Muscle layer of colon (tissue), 2 donors: Measurements from ENCODE around the gene LIMK1.
A peak's percentile ranks its signal among the peaks of the same experiment; 100 is the strongest.
"Not testable (repeated sequence)": the region's sequence is repeated elsewhere in the genome, so short reads cannot be mapped to it uniquely, and the experiment has no call there.

Source experiments
- H3K27ac ChIP-seq: one replicate; pipeline ENCODE4 v1.7.0; 2013; ENCODE audit warnings: low read depth, mild to moderate bottlenecking, low read length, moderate library complexity
- H3K27me3 ChIP-seq, 2 donors: one replicate each; pipeline ENCODE4 v1.7.0; 2013; ENCODE audit warnings: low read length in 2 of 2, mild to moderate bottlenecking in 2 of 2; ENCODE audit not compliant: insufficient read depth in 2 of 2, control insufficient read depth in 1 of 2
- H3K36me3 ChIP-seq: one replicate; pipeline ENCODE4 v1.7.0; 2013; ENCODE audit warnings: mild to moderate bottlenecking, low read length; ENCODE audit not compliant: insufficient read depth
- H3K4me1 ChIP-seq: one replicate; pipeline ENCODE4 v1.7.0; 2013; ENCODE audit warnings: mild to moderate bottlenecking, low read length; ENCODE audit not compliant: insufficient read depth
- H3K4me3 ChIP-seq, 2 donors: one replicate each; pipeline ENCODE4 v1.7.0; 2013; ENCODE audit warnings: low read length in 2 of 2, low read depth in 1 of 2, mild to moderate bottlenecking in 1 of 2, moderate library complexity in 1 of 2
- H3K9ac ChIP-seq: one replicate; pipeline ENCODE4 v1.7.0; 2013; ENCODE audit warnings: low read length
- H3K9me3 ChIP-seq: one replicate; pipeline ENCODE4 v1.7.0; 2013; ENCODE audit warnings: mild to moderate bottlenecking, low read length
- donor health status: abdominal sarcoma.
- donor health status: Adenocarcinoma of cecum.

LIMK1 gene

GRCh38 chr7:74083117-74083876 is at the start of gene LIMK1:
TSS of gene LIMK1 (plus strand) at chr7:74083804. CDS start at chr7:74083991, 187 bp downstream.
- Histone ChIP-seq H3K4me1 (peaks cover 9% of the 10 kb centered on the region), H3K9ac (no peak within 1 kb of the TSS), H3K36me3 (no peaks in the 10 kb centered on the region), H3K4me3 (peak within 1 kb of the TSS; percentile 42 to 66), H3K9me3 (no peaks in the 10 kb centered on the region), H3K27me3 (no peaks in the 10 kb centered on the region), H3K27ac (peak within 1 kb of the TSS; percentile 58)

DNA sequence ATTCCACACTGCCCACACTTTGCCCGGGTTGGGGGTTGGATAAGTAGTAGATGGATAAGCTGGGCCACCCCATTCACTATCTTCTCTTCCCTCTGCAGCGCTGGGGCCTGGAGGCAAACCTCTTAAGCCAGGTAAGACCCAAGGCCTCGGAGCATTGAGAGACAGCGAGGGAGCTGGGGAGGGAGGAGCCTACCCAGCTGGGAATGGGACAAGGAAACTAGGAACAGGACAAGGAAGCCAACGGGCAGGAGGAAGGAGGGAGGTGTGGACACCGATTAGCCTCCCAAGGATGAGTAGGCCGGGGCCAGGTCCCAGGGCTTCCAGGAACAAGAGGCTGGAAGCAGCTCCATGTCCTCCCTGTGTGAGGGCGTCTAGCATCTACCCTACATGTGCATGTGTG is 46.0 kb upstream of the LIMK1 start:
- Histone ChIP-seq H3K27ac (no peak overlapping the region), H3K4me3 (no peak overlapping the region), H3K9me3 (no peaks in the 10 kb centered on the region), H3K36me3 (peaks cover 49% of the 10 kb centered on the region), H3K4me1 (peaks cover 34% of the 10 kb centered on the region), H3K27me3 (no peaks in the 10 kb centered on the region), H3K9ac (no peak overlapping the region)

DNA sequence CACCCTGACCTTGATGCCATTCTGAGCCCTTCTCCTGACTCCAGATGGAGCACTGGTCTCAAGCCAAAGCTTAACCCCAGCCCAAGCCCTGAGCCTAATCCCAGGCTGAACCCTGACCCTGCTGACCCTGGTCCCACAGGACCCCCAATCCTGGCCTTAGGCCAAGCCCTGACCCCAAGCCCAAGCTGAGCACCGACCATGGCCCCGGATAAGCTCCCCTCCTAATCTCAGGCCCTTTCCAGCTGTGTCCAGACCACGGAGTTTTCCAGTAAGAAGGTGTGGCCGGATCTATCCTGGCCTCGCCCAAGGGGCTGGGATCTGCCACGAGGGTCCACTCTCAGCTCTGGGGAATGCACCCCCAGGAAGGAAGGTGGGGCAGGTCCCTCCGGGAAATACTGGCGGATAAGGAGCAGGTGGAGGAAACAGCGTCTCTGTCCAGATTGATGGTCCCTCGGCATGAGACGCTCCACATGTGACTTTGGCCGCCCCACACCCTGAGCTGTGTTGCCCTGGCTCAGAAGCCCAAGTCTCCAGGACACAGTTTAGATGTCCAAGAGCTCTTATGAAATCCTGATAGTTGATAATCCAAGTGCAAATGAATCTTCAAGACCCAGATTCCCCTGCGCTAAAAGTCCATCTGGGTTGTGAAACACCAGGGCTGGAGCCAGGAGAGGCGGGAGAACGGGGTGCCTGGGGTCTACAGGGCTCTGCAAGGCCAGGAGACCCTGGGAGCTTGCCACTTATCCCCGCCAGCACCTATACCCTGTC is 45.2 kb upstream of the LIMK1 start:
- H3K9me3 ChIP-seq: no peaks in the 10 kb centered on the region
- H3K27ac ChIP-seq: no peak overlapping the region
- H3K4me1 ChIP-seq: peaks cover 34% of the 10 kb centered on the region
- H3K9ac ChIP-seq: no peak overlapping the region
- H3K4me3 ChIP-seq: no peak overlapping the region
- peaks cover 49% of the 10 kb centered on the region for H3K36me3 ChIP-seq
- H3K27me3 ChIP-seq: no peaks in the 10 kb centered on the region

DNA sequence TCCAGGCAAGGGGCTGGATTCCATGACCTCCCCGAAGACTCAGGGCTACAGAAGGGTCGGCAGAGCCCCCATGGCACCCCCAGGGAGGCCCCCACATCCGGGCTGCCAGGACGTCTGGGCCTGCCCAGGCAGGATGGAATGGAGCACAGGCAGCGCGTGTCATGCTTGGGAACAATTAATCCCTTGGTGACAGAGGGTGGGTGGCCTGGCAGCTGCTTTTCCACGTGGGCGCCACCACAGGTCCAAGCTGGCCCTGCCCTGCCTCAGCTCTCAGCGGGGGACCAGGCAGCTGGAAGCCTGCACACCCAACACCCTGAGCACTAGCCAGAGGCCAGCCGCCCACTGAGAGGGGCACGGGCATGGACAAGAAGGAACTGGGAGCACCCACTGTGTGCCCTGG is 44.3 kb upstream of the LIMK1 start:
- no peak overlapping the region for H3K9ac ChIP-seq
- H3K36me3 ChIP-seq: peaks cover 49% of the 10 kb centered on the region

GRCh38 chr7:74040101-74040790 is 43.4 kb upstream of the LIMK1 start:
- Histone ChIP-seq H3K9me3 (no peaks in the 10 kb centered on the region), H3K27ac (no peak overlapping the region), H3K9ac (no peak overlapping the region), H3K4me1 (peaks cover 29% of the 10 kb centered on the region), H3K36me3 (peaks cover 48% of the 10 kb centered on the region), H3K27me3 (no peaks in the 10 kb centered on the region), H3K4me3 (no peak overlapping the region)

More for the DNA sequence above, 44.3 kb upstream of the LIMK1 start:
- no peaks in the 10 kb centered on the region for H3K27me3 ChIP-seq
- H3K27ac ChIP-seq: no peak overlapping the region
- no peak overlapping the region for H3K4me3 ChIP-seq
- peaks cover 30% of the 10 kb centered on the region for H3K4me1 ChIP-seq
- H3K9me3 ChIP-seq: no peaks in the 10 kb centered on the region

DNA sequence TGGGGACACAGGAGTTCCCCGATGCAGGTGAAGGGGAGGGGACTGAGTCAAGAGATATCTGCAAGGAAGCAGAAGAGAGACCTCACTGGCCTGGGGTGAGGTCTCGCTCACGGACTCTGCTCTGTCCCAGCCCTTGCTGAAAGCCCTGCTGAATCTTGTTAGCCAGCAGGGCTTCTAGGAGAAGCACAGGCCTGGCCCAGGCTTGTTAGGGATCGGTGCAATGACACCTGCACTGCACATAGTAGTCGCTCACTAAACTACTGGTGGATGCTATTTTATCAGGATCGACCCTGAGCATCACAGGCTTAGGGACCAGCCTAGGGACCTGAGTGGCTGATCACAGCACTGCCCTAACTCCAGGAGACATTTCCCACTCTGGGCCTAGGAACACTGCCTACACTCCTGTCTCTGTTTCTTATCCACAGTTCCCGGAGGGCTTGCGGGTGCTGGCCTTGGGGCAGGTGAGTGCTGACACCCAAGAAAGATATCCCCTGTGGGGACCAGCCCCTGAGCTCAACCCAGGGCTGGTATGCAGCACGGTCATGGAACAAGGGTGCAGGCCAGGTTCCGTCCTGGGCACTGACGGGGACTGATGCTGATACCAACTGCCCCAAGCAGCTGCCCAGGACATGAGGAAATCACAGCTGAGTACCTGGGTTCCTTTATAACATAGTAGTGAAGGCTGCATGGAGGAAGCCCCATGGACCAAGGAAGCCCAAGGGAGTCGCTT is 42.6 kb upstream of the LIMK1 start:
- Histone ChIP-seq H3K36me3 (peaks cover 45% of the 10 kb centered on the region), H3K9ac (no peak overlapping the region), H3K9me3 (no peaks in the 10 kb centered on the region), H3K27ac (no peak overlapping the region), H3K4me1 (peaks cover 29% of the 10 kb centered on the region), H3K27me3 (no peaks in the 10 kb centered on the region), H3K4me3 (no peak overlapping the region)

GRCh38 chr7:74042746-74043522 is 40.7 kb upstream of the LIMK1 start:
- Histone ChIP-seq H3K4me3 (peak overlapping the region; percentile 16 to 42), H3K27ac (peak overlapping the region; percentile 73), H3K36me3 (peaks cover 46% of the 10 kb centered on the region), H3K9ac (no peak overlapping the region), H3K27me3 (no peaks in the 10 kb centered on the region), H3K4me1 (peaks cover 29% of the 10 kb centered on the region), H3K9me3 (no peaks in the 10 kb centered on the region)

GRCh38 chr7:74043523-74043951 is 40.1 kb upstream of the LIMK1 start:
- Histone ChIP-seq H3K4me3 (peak overlapping the region in 1 of 2 donors; percentile 42), H3K27me3 (no peaks in the 10 kb centered on the region), H3K36me3 (peaks cover 52% of the 10 kb centered on the region), H3K9me3 (no peaks in the 10 kb centered on the region), H3K27ac (peak overlapping the region; percentile 73), H3K4me1 (peaks cover 29% of the 10 kb centered on the region), H3K9ac (no peak overlapping the region)

DNA sequence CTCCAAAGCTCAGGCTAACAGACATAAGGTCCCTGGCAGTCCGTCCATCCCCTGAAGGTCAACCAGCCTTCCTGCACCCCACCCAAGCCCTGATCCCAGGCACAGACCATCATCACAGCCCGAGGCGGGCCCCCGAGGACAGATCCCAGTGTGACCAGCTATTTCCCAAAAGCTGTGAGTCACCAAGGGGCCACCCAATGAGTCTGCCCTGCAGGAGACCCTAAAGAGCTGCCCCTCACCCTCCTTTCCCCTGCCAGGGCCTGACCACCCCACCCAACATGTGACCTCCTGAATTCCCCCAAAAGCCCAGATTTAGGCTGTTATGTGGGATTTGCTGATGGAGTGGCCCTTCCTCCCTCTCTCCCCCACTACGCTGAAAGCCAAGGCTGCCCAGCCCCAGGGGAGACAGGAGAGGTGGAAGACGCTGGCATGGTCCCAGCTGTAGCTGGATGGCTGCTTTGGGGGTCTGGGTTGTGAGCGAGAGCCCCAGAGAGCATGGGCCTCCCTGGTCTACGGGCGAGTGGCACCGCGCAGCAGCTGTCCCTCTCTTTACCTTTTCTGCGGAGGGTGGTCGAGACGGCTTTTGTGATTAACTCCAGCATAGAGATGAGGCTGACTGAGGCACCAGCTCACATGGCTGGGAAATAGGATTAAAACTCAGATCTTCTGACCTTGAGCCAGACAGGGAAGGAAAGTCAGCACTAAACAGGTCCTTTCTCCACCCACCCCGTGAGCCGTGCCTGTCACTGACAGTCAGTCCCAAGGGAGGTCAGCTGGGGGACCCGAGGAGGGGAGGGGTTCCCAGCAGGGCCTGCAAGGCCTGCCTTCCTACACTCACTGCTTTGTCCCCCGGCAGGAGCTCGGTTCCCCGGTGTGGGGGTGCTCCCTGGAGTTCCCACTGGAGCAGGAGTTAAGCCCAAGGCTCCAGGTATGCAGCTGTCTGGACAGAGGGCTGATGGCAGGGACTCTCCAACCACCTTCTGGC is 38.9 kb upstream of the LIMK1 start:
- Histone ChIP-seq H3K4me3 (no peak overlapping the region), H3K36me3 (peaks cover 53% of the 10 kb centered on the region), H3K9me3 (no peaks in the 10 kb centered on the region), H3K27me3 (no peaks in the 10 kb centered on the region), H3K9ac (no peak overlapping the region), H3K4me1 (peaks cover 22% of the 10 kb centered on the region), H3K27ac (no peak overlapping the region)

DNA sequence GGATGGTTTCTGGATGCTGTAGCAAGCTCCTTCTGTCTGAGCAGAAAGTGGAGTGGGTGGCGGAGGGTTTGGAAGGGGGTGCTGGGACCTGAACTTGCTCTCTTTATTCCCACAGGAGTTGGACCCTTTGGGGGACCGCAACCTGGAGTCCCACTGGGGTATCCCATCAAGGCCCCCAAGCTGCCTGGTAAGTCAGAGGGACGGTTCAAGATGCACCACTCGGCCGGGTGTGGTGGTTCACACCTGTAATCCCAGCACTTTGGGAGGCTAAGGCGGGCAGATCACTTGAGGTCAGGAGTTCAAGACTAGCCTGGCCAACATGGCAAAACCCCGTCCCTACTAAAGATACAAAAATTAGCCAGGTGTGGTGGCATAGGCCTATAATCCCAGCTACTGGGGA is 37.0 kb upstream of the LIMK1 start:
- H3K9ac ChIP-seq, H3K27ac ChIP-seq, H3K9me3 ChIP-seq, H3K27me3 ChIP-seq, H3K4me3 ChIP-seq: not testable (repeated sequence)
- Histone ChIP-seq H3K4me1 (peaks cover 18% of the 10 kb centered on the region), H3K36me3 (peaks cover 60% of the 10 kb centered on the region)
